ENCODE measurements around the gene FAM193B.

DNA sequence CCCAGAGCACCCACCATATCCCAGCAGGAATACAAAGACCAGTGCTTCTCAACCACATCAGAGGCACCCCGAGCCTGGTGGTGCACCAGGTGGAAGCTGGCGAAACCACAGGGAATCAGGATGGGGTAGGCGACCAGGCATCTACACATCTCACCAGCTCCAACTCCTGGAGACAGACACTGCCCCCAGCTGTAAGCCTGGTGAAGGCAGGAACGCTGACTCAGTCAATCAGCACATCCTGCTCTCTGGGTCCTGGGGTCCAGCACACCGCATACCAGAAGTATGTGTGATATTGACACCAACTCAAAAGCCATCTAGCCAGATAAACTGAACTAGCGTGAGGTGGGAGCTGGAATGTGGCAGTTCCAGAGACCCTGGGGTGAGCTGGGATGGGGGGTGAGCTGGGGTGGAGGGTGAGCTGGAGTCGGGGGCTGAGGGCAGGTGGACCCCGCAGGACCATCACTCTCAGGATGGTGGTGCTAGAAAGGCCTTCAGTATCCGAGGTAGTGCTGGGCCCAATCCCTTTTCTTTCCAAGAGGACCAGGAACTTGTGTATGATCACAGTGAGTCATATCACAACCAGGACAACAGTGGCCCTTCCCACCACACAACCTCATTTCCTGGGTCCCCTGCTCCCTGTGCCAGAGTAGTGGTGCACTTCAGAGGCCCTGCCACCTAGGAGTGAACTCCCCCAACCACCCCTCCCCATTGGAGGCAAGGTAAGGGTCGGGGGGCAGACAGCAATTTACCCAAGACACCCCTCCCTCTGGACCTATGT lies 83.4 kb downstream of the FAM193B start:
- TF ChIP-seq, protein P1, sequence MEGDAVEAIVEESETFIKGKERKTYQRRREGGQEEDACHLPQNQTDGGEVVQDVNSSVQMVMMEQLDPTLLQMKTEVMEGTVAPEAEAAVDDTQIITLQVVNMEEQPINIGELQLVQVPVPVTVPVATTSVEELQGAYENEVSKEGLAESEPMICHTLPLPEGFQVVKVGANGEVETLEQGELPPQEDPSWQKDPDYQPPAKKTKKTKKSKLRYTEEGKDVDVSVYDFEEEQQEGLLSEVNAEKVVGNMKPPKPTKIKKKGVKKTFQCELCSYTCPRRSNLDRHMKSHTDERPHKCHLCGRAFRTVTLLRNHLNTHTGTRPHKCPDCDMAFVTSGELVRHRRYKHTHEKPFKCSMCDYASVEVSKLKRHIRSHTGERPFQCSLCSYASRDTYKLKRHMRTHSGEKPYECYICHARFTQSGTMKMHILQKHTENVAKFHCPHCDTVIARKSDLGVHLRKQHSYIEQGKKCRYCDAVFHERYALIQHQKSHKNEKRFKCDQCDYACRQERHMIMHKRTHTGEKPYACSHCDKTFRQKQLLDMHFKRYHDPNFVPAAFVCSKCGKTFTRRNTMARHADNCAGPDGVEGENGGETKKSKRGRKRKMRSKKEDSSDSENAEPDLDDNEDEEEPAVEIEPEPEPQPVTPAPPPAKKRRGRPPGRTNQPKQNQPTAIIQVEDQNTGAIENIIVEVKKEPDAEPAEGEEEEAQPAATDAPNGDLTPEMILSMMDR (IDR thresholded peaks at IDR 0.05; ENCODE audit: low read depth, low read length, poor library complexity, severe bottlenecking): no peak
- no peak for TF ChIP-seq EZH2phosphoT487 (IDR thresholded peaks at IDR 0.05; ENCODE audit: borderline replicate concordance, low read length)
